Keratinocyte (primary cell): ENCODE data around the gene KXD1. TPM values are rescaled to one million over a fixed set of nuclear protein-coding genes. Genes with fewer than 3 reads are reported as not detected.

ENCODE experiments used
- DNase-seq: peaks from one replicate; pipeline ENCODE4 v3.0.0-alpha.2; 2011; ENCODE audit warnings: low read depth, missing footprints, low spot score
- FAIRE-seq: peaks from 2 replicates; lab custom pipeline; 2011; peaks lifted over from hg19 to GRCh38; lab: Jason Lieb, UNC
- H2AFZ ChIP-seq: 2 replicates; pipeline ENCODE4 v1.6.0; 2012; ENCODE audit warnings: low read length, control low read depth, inconsistent platforms; ENCODE audit not compliant: control insufficient read depth
- H3K27ac ChIP-seq: 2 replicates; pipeline ENCODE4 v1.5.1; 2011; ENCODE audit warnings: low read length; ENCODE audit not compliant: control insufficient read depth, insufficient read depth
- H3K27me3 ChIP-seq: 3 replicates; pipeline ENCODE4 v1.6.0; 2011; ENCODE audit warnings: low read length; ENCODE audit not compliant: control insufficient read depth, insufficient read depth; ENCODE audit errors: extremely low read depth
- H3K36me3 ChIP-seq, 2 experiments: 2 replicates in 1 of 2; 3 replicates in 1 of 2; pipeline ENCODE4 v1.5.1; 2011; ENCODE audit warnings: low read length in 2 of 2, mild to moderate bottlenecking in 1 of 2; ENCODE audit not compliant: control insufficient read depth in 2 of 2, insufficient read depth in 2 of 2; ENCODE audit errors: extremely low read depth in 1 of 2
- H3K4me1 ChIP-seq: 3 replicates; pipeline ENCODE4 v1.5.1; 2011; ENCODE audit warnings: low read length; ENCODE audit not compliant: control insufficient read depth, insufficient read depth; ENCODE audit errors: extremely low read depth
- H3K4me2 ChIP-seq: 3 replicates; pipeline ENCODE4 v1.6.0; 2011; ENCODE audit warnings: low read depth, low read length; ENCODE audit not compliant: control insufficient read depth, insufficient read depth; ENCODE audit errors: extremely low read depth
- H3K4me3 ChIP-seq, 3 experiments: fragments of 200-600 bp in 1 of 3; sonication (generic) in 1 of 3; 2 replicates in 2 of 3; 3 replicates in 1 of 3; pipeline ENCODE4 v1.5.1; 2011 to 2016; ENCODE audit warnings: low read length in 3 of 3, mild to moderate bottlenecking in 3 of 3, control low read depth in 2 of 3, inconsistent platforms in 1 of 3, low read depth in 1 of 3, mixed read lengths in 1 of 3, mixed run types in 1 of 3, moderate library complexity in 1 of 3; ENCODE audit not compliant: control insufficient read depth in 2 of 3, insufficient read depth in 2 of 3; ENCODE audit errors: extremely low read depth in 1 of 3
- H3K79me2 ChIP-seq: 2 replicates; pipeline ENCODE4 v1.6.0; 2012; ENCODE audit warnings: low read length; ENCODE audit not compliant: control insufficient read depth, insufficient read depth
- H3K9ac ChIP-seq: 3 replicates; pipeline ENCODE4 v1.6.0; 2011; ENCODE audit warnings: low read length; ENCODE audit not compliant: control insufficient read depth, insufficient read depth; ENCODE audit errors: extremely low read depth
- H3K9me1 ChIP-seq: 3 replicates; pipeline ENCODE4 v1.6.0; 2011; ENCODE audit warnings: low read length; ENCODE audit not compliant: control insufficient read depth, insufficient read depth; ENCODE audit errors: extremely low read depth
- H3K9me3 ChIP-seq: 2 replicates; pipeline ENCODE4 v1.5.1; 2012; ENCODE audit warnings: low read depth, low read length; ENCODE audit not compliant: control insufficient read depth
- H4K20me1 ChIP-seq: 3 replicates; pipeline ENCODE4 v1.6.0; 2011; ENCODE audit warnings: low read length; ENCODE audit not compliant: control insufficient read depth, insufficient read depth; ENCODE audit errors: extremely low read depth
- EZH2 ChIP-seq: IDR thresholded peaks from one replicate; pipeline ENCODE4 v1.6.1; 2012; ENCODE audit warnings: inconsistent platforms, mild to moderate bottlenecking, low read length, moderate library complexity
- dilution Hi-C: fragments of 300-500 bp; cut with MboI; formaldehyde crosslinking; loops from one replicate; pipeline ENCODE4 v1.7.0; 2020; ENCODE audit warnings: low sequenced_read_pairs; ENCODE audit not compliant: extremely low pct_ligation_motif_present
- polyA plus RNA-seq, 5 experiments: library from polyadenylated mRNA; depleted of rRNA in 3 of 5; stranded (reverse) in 3 of 5; stranded (forward) in 1 of 5; unstranded in 1 of 5; fragments of >200 nt; gene quantifications; 1 replicate in 1 of 5; 2 replicates in 3 of 5; 3 replicates in 1 of 5; pipeline versions ENCODE4 v1.2.1 to v1.2.3, GENCODE V29; 2011 to 2012; ENCODE audit warnings: missing spikeins in 2 of 5, low read depth in 1 of 5, low replicate concordance in 1 of 5
- TF ChIP-seq, protein P1 (sequence below), 3 experiments: IDR thresholded peaks in 1 of 3; conservative IDR thresholded peaks in 1 of 3; optimal IDR thresholded peaks in 1 of 3; 2 replicates in 2 of 3; 3 replicates in 1 of 3; pipeline versions ENCODE3 to v1.5.1; 2011; ENCODE audit warnings: low read length in 3 of 3, mild to moderate bottlenecking in 3 of 3, moderate library complexity in 2 of 3, control low read depth in 1 of 3, inconsistent platforms in 1 of 3; ENCODE audit not compliant: insufficient read depth in 2 of 3; ENCODE audit errors: extremely low read depth in 1 of 3

Gene KXD1
- polyA plus RNA-seq, 1 donor (not counting 4 experiments of a cell fraction or from before 2014, with no cell fraction given): 94.6 TPM

DNA sequence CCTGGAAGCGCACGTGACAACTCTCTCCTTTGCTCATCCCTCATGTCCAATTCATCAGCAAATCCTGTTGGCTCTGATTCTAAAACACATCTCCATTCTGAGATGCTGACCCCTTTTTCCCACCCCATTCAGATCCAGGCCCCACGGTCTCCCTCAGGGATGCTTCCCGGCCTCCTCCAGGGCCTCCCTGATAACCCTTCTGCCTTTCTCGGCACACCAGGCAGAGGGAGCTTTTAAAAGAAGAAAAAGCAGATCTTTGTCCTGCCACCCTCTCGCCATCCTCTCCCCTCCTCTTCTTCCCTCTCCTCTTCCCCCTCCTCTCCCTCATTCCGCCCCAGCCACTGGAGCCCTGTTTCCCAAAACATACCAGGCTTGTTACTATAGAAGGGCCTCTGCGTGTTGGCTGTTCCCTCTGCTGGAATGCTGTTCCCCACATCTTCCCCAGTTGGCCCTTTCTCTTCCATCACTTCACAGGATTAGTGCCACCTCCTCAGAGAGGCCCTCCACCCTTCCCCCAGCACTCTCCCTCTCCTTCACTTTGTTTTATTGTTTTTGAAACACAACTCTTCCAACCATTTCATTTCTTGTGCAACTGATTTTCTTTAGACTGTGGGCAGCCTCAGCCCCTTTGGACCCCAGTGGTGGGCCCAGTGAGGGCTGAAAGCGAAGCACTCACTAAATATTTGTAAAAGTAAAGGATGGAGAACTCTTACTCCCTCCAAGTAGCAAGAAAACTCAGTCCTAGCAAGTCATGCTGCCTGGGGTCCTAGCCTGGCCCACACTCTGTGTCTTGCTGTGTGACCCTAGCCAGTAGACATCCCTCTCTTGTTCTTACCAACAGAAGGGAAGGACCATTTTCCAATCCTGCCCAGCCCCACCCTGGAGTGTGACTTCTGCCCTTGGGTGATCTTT, 51.4 kb downstream of the KXD1 start:
- Histone ChIP-seq H3K36me3 (no peaks in the 10 kb centered on the region), H3K4me3 (no peak overlapping the region), H3K4me2 (no peak overlapping the region), H4K20me1 (no peaks in the 10 kb centered on the region), H3K9me3 (no peaks in the 10 kb centered on the region), H3K9ac (no peak overlapping the region), H2AFZ (no peak overlapping the region), H3K9me1 (no peaks in the 10 kb centered on the region), H3K27ac (no peak overlapping the region), H3K4me1 (peaks cover 8% of the 10 kb centered on the region), H3K27me3 (peaks cover 86% of the 10 kb centered on the region), H3K79me2 (no peaks in the 10 kb centered on the region)
- no peak for TF ChIP-seq EZH2
- TF ChIP-seq, protein P1, sequence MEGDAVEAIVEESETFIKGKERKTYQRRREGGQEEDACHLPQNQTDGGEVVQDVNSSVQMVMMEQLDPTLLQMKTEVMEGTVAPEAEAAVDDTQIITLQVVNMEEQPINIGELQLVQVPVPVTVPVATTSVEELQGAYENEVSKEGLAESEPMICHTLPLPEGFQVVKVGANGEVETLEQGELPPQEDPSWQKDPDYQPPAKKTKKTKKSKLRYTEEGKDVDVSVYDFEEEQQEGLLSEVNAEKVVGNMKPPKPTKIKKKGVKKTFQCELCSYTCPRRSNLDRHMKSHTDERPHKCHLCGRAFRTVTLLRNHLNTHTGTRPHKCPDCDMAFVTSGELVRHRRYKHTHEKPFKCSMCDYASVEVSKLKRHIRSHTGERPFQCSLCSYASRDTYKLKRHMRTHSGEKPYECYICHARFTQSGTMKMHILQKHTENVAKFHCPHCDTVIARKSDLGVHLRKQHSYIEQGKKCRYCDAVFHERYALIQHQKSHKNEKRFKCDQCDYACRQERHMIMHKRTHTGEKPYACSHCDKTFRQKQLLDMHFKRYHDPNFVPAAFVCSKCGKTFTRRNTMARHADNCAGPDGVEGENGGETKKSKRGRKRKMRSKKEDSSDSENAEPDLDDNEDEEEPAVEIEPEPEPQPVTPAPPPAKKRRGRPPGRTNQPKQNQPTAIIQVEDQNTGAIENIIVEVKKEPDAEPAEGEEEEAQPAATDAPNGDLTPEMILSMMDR (optimal IDR thresholded peaks at IDR 0.05 in 1 of 3, IDR thresholded peaks at IDR 0.05 in 1 of 3, conservative IDR thresholded peaks at IDR 0.05 in 1 of 3; ENCODE audit: extremely low read depth in 1 of 3, insufficient read depth in 2 of 3, low read length in 3 of 3): no peak
- DNase-seq: no peak
- dilution Hi-C loops: no loop called here
- no peak for FAIRE-seq

GRCh38 chr19:18609717-18610051, 52.0 kb downstream of the KXD1 start:
- Histone ChIP-seq H4K20me1 (no peaks in the 10 kb centered on the region), H3K36me3 (no peaks in the 10 kb centered on the region), H3K9me3 (no peaks in the 10 kb centered on the region), H2AFZ (no peak overlapping the region), H3K9ac (no peak overlapping the region), H3K27me3 (peaks cover 93% of the 10 kb centered on the region), H3K4me1 (peaks cover 8% of the 10 kb centered on the region), H3K4me2 (no peak overlapping the region), H3K27ac (no peak overlapping the region), H3K79me2 (no peaks in the 10 kb centered on the region), H3K4me3 (no peak overlapping the region), H3K9me1 (no peaks in the 10 kb centered on the region)
- no peak for TF ChIP-seq EZH2
- TF ChIP-seq, protein P1 (optimal IDR thresholded peaks at IDR 0.05 in 1 of 3, IDR thresholded peaks at IDR 0.05 in 1 of 3, conservative IDR thresholded peaks at IDR 0.05 in 1 of 3; ENCODE audit: extremely low read depth in 1 of 3, insufficient read depth in 2 of 3, low read length in 3 of 3): no peak
- FAIRE-seq (no peak), DNase-seq (no peak)
- dilution Hi-C loops: no loop called here
